ENCODE data around the gene ABAT. TPM values are rescaled to one million over a fixed set of nuclear protein-coding genes. Genes with fewer than 3 reads are reported as not detected.

ABAT gene
- total and polyA plus RNA-seq, 4 donors: 4.4 to 14.0 (median 7.1) TPM

DNA sequence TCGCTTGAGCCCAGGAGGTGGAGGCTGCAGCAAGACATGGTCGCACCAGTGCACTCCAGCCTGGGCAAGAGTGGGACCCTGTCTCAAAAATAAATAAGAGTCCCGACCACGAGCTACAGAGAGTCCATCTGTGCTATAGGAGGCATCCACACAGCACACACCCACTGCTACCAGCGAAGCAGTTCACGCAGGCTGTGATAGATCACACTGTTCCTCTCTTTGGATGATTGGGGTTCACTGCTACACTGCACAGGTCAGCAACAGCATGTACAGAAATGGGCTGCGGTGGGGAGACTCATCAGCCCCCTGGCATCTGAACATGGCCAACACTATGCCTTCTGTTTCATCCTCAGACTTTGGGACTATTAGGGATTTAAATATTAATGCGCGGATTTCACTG, 157.0 kb downstream of the ABAT start:
- no peak overlapping the region for H3K4me3 ChIP-seq
- H3K9me3 ChIP-seq (ENCODE audit: control insufficient read depth in 4 of 4, insufficient read depth in 3 of 4, low read length in 3 of 4): no peaks in the 10 kb centered on the region
- H3K36me3 ChIP-seq (ENCODE audit: control insufficient read depth in 4 of 4, insufficient read depth in 4 of 4, low read length in 4 of 4): peaks cover 0 to 32% (median 14%) of the 10 kb centered on the region in 4 donors
- no peak overlapping the region for H3K9ac ChIP-seq (ENCODE audit: insufficient read depth in 1 of 2, low read length in 2 of 2)
- H3K27me3 ChIP-seq (ENCODE audit: control insufficient read depth in 3 of 3, insufficient read depth in 3 of 3, low read length in 2 of 3): no peaks in the 10 kb centered on the region
- ATAC-seq (ENCODE audit: insufficient read depth, low FRiP score): no peak
- TF ChIP-seq, protein P1, sequence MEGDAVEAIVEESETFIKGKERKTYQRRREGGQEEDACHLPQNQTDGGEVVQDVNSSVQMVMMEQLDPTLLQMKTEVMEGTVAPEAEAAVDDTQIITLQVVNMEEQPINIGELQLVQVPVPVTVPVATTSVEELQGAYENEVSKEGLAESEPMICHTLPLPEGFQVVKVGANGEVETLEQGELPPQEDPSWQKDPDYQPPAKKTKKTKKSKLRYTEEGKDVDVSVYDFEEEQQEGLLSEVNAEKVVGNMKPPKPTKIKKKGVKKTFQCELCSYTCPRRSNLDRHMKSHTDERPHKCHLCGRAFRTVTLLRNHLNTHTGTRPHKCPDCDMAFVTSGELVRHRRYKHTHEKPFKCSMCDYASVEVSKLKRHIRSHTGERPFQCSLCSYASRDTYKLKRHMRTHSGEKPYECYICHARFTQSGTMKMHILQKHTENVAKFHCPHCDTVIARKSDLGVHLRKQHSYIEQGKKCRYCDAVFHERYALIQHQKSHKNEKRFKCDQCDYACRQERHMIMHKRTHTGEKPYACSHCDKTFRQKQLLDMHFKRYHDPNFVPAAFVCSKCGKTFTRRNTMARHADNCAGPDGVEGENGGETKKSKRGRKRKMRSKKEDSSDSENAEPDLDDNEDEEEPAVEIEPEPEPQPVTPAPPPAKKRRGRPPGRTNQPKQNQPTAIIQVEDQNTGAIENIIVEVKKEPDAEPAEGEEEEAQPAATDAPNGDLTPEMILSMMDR (IDR thresholded peaks at IDR 0.05; ENCODE audit: control extremely low read depth, extremely low read depth): no peak
- H3K27ac ChIP-seq (ENCODE audit: low read depth in 1 of 2, low read length in 1 of 2): no peak overlapping the region
- WGBS, 2 donors: 94 to 97% methylated on average over 9 of the region's 9 CpGs
- no peak for DNase-seq
- H3K4me1 ChIP-seq (ENCODE audit: control insufficient read depth in 5 of 5, insufficient read depth in 5 of 5, low read length in 5 of 5): peaks cover 0 to 1% (median 0%) of the 10 kb centered on the region in 5 donors

DNA sequence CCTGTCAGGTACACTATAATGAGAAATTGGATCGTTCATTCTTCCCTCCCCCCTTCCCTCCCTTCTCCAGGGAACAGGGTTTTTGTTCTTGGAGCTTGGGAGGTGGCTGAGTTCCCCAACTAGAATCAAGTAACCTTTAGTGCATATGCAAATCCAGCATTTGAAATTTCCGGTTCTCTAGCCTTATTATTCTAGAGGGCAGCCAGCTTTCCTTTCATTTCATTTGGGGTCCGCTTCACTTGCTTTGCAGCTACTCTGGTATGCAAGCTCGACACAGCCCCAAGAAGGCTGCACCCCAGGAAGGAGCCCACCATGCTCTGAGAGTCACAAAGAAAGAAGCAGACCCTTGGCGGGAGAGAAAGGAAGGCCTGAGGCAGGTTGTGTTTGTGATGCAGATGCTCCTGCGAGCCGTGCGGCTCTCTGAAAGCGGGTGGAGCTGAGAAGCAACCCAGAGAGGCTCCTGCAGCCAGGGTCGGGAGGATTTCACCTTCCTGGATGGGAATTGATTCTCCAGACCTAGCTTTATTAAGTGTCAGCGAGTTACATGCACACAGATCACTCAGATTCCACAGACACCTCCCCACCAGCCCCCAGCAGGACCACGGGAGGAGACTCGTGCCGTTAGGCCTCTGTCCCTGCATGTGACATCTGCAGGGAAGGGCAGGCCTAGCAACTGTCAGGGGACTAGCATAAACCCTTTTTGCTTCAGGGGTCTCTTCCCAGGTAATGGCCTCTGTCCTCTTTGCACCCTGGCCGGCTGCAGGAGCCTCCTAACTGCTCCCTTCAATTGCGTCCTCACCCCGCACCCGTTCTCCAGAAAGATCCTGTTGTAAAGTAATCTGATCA, 157.7 kb downstream of the ABAT start:
- peaks cover 0 to 32% (median 14%) of the 10 kb centered on the region in 4 donors for H3K36me3 ChIP-seq (ENCODE audit: control insufficient read depth in 4 of 4, insufficient read depth in 4 of 4, low read length in 4 of 4)
- no peak overlapping the region for H3K27ac ChIP-seq (ENCODE audit: low read depth in 1 of 2, low read length in 1 of 2)
- H3K27me3 ChIP-seq (ENCODE audit: control insufficient read depth in 3 of 3, insufficient read depth in 3 of 3, low read length in 2 of 3): no peaks in the 10 kb centered on the region
- ATAC-seq (ENCODE audit: insufficient read depth, low FRiP score) (no peak), DNase-seq (no peak)
- peaks cover 0 to 1% (median 0%) of the 10 kb centered on the region in 5 donors for H3K4me1 ChIP-seq (ENCODE audit: control insufficient read depth in 5 of 5, insufficient read depth in 5 of 5, low read length in 5 of 5)
- TF ChIP-seq, protein P1 (IDR thresholded peaks at IDR 0.05; ENCODE audit: control extremely low read depth, extremely low read depth): no peak
- WGBS, 2 donors: 90 to 94% methylated on average over 18 of the region's 18 CpGs
- H3K4me3 ChIP-seq: no peak overlapping the region
- no peaks in the 10 kb centered on the region for H3K9me3 ChIP-seq (ENCODE audit: control insufficient read depth in 4 of 4, insufficient read depth in 3 of 4, low read length in 3 of 4)
- H3K9ac ChIP-seq (ENCODE audit: insufficient read depth in 1 of 2, low read length in 2 of 2): no peak overlapping the region

DNA sequence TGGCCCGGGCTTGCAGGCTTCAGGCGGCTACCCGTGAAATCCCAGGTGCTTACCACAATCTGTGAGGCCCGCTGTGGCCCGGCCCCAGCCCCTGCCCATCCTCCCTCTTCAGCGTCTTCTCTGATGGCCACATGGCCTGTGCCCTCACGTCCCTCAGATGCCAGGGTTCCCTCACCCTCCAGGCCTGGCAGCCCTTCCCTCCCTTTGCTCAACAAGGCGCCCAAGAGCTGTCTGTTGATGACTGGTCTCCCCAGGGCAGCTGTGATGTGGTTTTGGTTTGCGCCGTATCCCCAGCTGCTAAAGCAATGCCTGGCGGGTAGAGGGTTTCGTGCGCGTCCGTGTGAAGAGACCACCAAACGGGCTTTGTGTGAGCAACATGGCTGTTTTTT, 158.3 kb downstream of the ABAT start:
- TF ChIP-seq, protein P1 (IDR thresholded peaks at IDR 0.05; ENCODE audit: control extremely low read depth, extremely low read depth): no peak
- DNase-seq (no peak), ATAC-seq (ENCODE audit: insufficient read depth, low FRiP score) (no peak)
- Histone ChIP-seq H3K27ac (ENCODE audit: low read depth in 1 of 2, low read length in 1 of 2) (no peak overlapping the region), H3K4me3 (no peak overlapping the region), H3K27me3 (ENCODE audit: control insufficient read depth in 3 of 3, insufficient read depth in 3 of 3, low read length in 2 of 3) (no peaks in the 10 kb centered on the region), H3K4me1 (ENCODE audit: control insufficient read depth in 5 of 5, insufficient read depth in 5 of 5, low read length in 5 of 5) (peaks cover 0 to 2% (median 0%) of the 10 kb centered on the region in 5 donors), H3K9ac (ENCODE audit: insufficient read depth in 1 of 2, low read length in 2 of 2) (no peak overlapping the region), H3K36me3 (ENCODE audit: control insufficient read depth in 4 of 4, insufficient read depth in 4 of 4, low read length in 4 of 4) (peaks cover 0 to 32% (median 14%) of the 10 kb centered on the region in 4 donors), H3K9me3 (ENCODE audit: control insufficient read depth in 4 of 4, insufficient read depth in 3 of 4, low read length in 3 of 4) (no peaks in the 10 kb centered on the region)
- 78 to 84% methylated on average over 16 of the region's 16 CpGs for WGBS, 2 donors

Small RNA genes within 50 kb of the gene (small RNA-seq; reads per million reads assigned to genes)
- gene AC007224.1 (ENCODE audit: low replicate concordance) (not detected), gene RN7SL743P (ENCODE audit: low replicate concordance) (not detected), gene RNU7-63P (ENCODE audit: low replicate concordance) (not detected)

Other genes starting within 250 kb of the ABAT start
- gene TMEM114, start 84.1 kb upstream of the ABAT start, total RNA-seq: not detected
- not detected for gene TMEM114, start 84.1 kb upstream of the ABAT start, polyA plus RNA-seq
- 10 to 100 TPM; 36.5 to 39.4 TPM for gene METTL22, start 52.9 kb upstream of the ABAT start, total RNA-seq
- gene METTL22, start 52.9 kb upstream of the ABAT start, polyA plus RNA-seq: 10 to 100 TPM; 17.9 to 28.4 TPM
- 10 to 100 TPM in 1 of 2 donors, 1 to 10 TPM in 1; 6.9 to 10.7 TPM for gene TMEM186, start 123.0 kb downstream of the ABAT start, total RNA-seq
- 1 to 10 TPM; 6.5 to 9.5 TPM for gene TMEM186, start 123.0 kb downstream of the ABAT start, polyA plus RNA-seq
- gene PMM2, start 123.2 kb downstream of the ABAT start, total RNA-seq: 10 to 100 TPM; 27.1 to 40.0 TPM
- gene PMM2, start 123.2 kb downstream of the ABAT start, polyA plus RNA-seq: 10 to 100 TPM; 30.6 to 33.4 TPM
- 10 to 100 TPM; 68.4 to 90.4 TPM for gene CARHSP1, start 194.4 kb downstream of the ABAT start, total RNA-seq
- 100 to 1,000 TPM; 115 to 148 TPM for gene CARHSP1, start 194.4 kb downstream of the ABAT start, polyA plus RNA-seq
- not detected for gene LITAFD, start 207.7 kb downstream of the ABAT start, total RNA-seq
- not detected for gene LITAFD, start 207.7 kb downstream of the ABAT start, polyA plus RNA-seq